Measurements from ENCODE around the gene TCF12.

DNA sequence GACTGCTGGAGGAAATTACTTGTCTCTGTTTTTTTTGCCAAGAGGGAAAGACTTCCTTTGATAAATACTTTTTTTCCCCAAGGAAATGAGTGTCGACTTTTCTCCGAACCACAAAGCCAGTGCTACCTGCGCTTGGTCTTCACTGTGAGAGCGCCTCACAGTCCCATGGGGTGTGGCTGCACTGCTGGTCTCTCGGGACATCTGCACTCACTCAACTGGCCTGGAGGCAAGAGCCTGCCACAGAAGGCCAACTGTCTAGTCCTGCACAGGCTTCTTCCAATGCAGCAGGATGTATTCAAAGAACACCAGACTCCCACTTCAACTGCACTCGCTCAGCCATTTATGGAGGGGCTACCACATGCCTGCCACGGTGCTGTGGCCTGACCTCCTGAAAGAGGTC, 417.3 kb downstream of the TCF12 start:
- TF ChIP-seq MAFK (IDR thresholded peaks at IDR 0.05; ENCODE audit: low read depth, low read length) = no peak
- no peak for TF ChIP-seq CTCF (IDR thresholded peaks at IDR 0.05; ENCODE audit: control extremely low read depth in 1 of 3, insufficient read depth in 1 of 3, low read depth in 1 of 3, low read length in 3 of 3)
- TF ChIP-seq GABPA (IDR thresholded peaks at IDR 0.05; ENCODE audit: borderline replicate concordance, insufficient read depth, low read length) = no peak
- no peak for TF ChIP-seq EP300 (IDR thresholded peaks at IDR 0.05; ENCODE audit: borderline replicate concordance in 1 of 2, low read depth in 2 of 2, low read length in 2 of 2)
- no peak for TF ChIP-seq EGR1 (IDR thresholded peaks at IDR 0.05; ENCODE audit: borderline replicate concordance, low read depth, low read length)
- TF ChIP-seq RAD21 (IDR thresholded peaks at IDR 0.05 in 1 of 2, conservative IDR thresholded peaks at IDR 0.05 in 1 of 2; ENCODE audit: low read depth in 2 of 2, low read length in 2 of 2) = no peak
- TF ChIP-seq POLR2A (IDR thresholded peaks at IDR 0.05; ENCODE audit: control extremely low read depth in 1 of 2, low read depth in 2 of 2, low read length in 2 of 2) = no peak
- TF ChIP-seq, protein P1, sequence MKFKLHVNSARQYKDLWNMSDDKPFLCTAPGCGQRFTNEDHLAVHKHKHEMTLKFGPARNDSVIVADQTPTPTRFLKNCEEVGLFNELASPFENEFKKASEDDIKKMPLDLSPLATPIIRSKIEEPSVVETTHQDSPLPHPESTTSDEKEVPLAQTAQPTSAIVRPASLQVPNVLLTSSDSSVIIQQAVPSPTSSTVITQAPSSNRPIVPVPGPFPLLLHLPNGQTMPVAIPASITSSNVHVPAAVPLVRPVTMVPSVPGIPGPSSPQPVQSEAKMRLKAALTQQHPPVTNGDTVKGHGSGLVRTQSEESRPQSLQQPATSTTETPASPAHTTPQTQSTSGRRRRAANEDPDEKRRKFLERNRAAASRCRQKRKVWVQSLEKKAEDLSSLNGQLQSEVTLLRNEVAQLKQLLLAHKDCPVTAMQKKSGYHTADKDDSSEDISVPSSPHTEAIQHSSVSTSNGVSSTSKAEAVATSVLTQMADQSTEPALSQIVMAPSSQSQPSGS (IDR thresholded peaks at IDR 0.05; ENCODE audit: low read length) = no peak
- no peak for TF ChIP-seq SRF (IDR thresholded peaks at IDR 0.05; ENCODE audit: low read depth, low read length)
- TF ChIP-seq GTF2F1 (IDR thresholded peaks at IDR 0.05; ENCODE audit: borderline replicate concordance, low read depth, low read length) = no peak
- no peak for TF ChIP-seq HDAC2 (IDR thresholded peaks at IDR 0.05; ENCODE audit: borderline replicate concordance in 1 of 2, low read depth in 2 of 2, low read length in 2 of 2)
- no peak for TF ChIP-seq SP1 (IDR thresholded peaks at IDR 0.05; ENCODE audit: low read depth, low read length)
- TF ChIP-seq POLR2AphosphoS5 (IDR thresholded peaks at IDR 0.05; ENCODE audit: low read depth, low read length) = no peak
